ENCODE data around the gene LHPP.

DNA sequence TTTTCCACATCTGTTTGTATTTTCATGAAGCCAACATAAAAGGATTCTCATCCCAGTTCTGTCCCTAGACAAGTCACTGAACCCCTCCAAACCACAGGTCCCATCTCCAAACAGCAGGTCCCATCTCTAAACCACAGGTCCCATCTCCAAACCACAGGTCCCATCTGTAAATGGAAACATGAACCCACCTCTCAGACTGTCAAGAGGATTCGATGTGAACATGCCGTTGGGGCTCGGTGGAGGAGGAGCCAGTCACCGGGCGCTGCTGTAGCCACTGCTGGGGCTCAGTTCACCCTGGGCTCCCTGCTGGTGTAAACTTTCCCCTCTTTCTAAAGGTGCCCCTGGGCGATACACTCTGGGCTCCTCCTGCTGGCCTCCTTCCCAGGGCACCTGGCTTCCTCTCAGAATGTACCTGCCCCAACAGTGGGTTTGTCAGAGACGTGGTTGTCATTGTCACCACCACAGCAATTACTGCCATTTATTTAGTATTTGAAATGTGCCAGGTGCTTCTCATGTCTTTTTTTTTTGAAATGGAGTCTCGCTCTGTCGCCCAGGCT is 13.0 kb downstream of the LHPP start:
- TF ChIP-seq EZH2 (IDR thresholded peaks at IDR 0.05; ENCODE audit: low read length, missing control alignments) (no peak), CTCF (conservative IDR thresholded peaks at IDR 0.05 in 1 of 2, IDR thresholded peaks at IDR 0.05 in 1 of 2; ENCODE audit: low read depth in 1 of 2, low read length in 2 of 2) (no peak)
